Endometrium (tissue), 2 donors: ENCODE data around the gene CAPN15.

Experiments
- FAIRE-seq: peaks from 2 replicates; lab custom pipeline; 2012; peaks lifted over from hg19 to GRCh38; lab: Jason Lieb, UNC
- donor health status: control.
- donor health status: control.

CAPN15 gene

GRCh38 chr16:578232-578869 is 50.8 kb downstream of the CAPN15 start:
- FAIRE-seq: no peak

GRCh38 chr16:578870-579405 is 51.4 kb downstream of the CAPN15 start:
- no peak for FAIRE-seq

- no peak for FAIRE-seq
Measured at GRCh38 chr16:580141-580945, 52.8 kb downstream of the CAPN15 start.

- no peak for FAIRE-seq
Measured at GRCh38 chr16:580946-581498, 53.5 kb downstream of the CAPN15 start.

GRCh38 chr16:582218-582613 is 54.7 kb downstream of the CAPN15 start:
- FAIRE-seq: no peak

- FAIRE-seq: no peak
Measured at GRCh38 chr16:582614-583331, 55.3 kb downstream of the CAPN15 start.

- FAIRE-seq: no peak
Measured at GRCh38 chr16:583470-583814, 55.9 kb downstream of the CAPN15 start.

GRCh38 chr16:583815-584591 is 56.5 kb downstream of the CAPN15 start:
- FAIRE-seq: no peak

GRCh38 chr16:585351-585750 is 57.8 kb downstream of the CAPN15 start:
- FAIRE-seq: no peak

GRCh38 chr16:586047-586644 is 58.6 kb downstream of the CAPN15 start:
- FAIRE-seq: no peak

GRCh38 chr16:586645-587590 is 59.4 kb downstream of the CAPN15 start:
- no peak for FAIRE-seq

GRCh38 chr16:588639-588888 is 61.1 kb downstream of the CAPN15 start:
- FAIRE-seq: no peak

GRCh38 chr16:588889-589657 is 61.6 kb downstream of the CAPN15 start:
- FAIRE-seq: no peak

- FAIRE-seq: no peak
Measured at GRCh38 chr16:589658-590187, 62.2 kb downstream of the CAPN15 start, which contains the start of gene RAB40C. RAB40C (plus strand) TSS chr16:590066; CDS start chr16:590292, 226 bp downstream.

- FAIRE-seq: no peak
Measured at GRCh38 chr16:590188-590814, 62.8 kb downstream of the CAPN15 start.

- no peak for FAIRE-seq
Measured at GRCh38 chr16:590815-591200, 63.3 kb downstream of the CAPN15 start.

GRCh38 chr16:591231-591630 is 63.7 kb downstream of the CAPN15 start:
- no peak for FAIRE-seq

GRCh38 chr16:591892-592517 is 64.5 kb downstream of the CAPN15 start:
- no peak for FAIRE-seq
